Activated CD4-positive, alpha-beta T cell treated with anti-CD3 and anti-CD28 coated beads for 48 hours (primary cell): Measurements from ENCODE around the gene SLC25A25.
A peak's percentile ranks its signal among the peaks of the same experiment; 100 is the strongest.
"Not testable (repeated sequence)": the region's sequence is repeated elsewhere in the genome, so short reads cannot be mapped to it uniquely, and the experiment has no call there.

Source experiments
- DNase-seq: peaks from one replicate; pipeline ENCODE4 v3.0.0-alpha.2; 2020

Gene SLC25A25

DNA sequence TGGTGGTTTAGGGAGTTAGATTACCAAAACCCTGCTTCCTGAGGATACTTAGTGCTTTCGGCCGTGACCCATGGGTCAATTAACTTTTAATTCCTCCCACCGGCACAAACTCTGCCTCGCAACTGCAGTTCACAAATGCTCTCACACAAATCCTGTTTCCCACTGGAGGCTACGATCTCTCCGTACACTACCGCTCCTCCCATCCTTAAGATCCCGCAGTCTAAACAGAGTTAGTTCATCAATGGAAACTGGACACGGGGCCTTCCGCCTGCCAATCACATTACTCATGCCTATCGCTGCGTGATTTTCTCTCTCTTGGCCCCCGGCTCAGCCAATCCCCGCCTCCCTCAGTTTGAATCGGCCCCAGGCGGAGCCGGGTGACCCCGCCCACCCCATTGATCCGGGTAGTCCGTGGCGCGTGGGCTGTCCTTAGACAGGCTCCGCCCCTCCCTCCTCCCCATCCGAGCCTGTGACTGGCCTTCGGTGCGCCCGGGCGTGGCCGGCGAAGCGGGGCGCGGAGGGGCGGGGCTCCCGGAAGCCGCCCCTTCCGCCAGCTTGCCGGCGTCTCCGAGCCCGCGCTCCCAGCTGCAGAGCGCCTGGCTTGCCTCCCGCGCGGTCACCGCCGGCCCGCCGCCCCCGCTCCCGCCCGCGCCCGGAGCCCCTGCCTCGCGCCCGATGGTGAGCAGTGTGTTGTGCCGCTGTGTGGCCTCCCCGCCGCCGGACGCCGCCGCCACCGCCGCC is at the start of gene SLC25A25:
Gene SLC25A25 (plus strand): TSS at position 588 of the 741 bp plus-strand sequence. CDS start 88 bp downstream, at position 676.
- peak; percentile 100 for DNase-seq

DNA sequence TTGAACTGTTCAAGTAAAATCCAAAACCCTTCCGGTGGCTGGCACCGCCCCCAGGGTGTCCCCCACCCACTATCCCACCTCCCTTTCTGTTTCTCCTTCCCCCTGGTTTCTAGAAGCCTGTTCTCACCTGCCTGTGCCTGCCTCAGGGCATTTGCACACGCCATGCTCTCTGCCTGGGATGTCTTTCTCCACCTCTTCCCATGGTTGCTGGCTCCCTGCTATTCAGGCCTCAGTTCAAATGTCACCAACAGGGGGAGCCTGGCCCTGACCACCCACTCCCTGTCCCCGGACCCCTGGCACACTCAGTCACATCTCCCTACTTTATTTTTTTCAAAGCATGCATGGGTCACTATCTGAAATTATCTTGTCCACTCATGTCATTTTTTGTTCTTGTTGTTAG is 47.3 kb upstream of the SLC25A25 start:
- no peak for DNase-seq

- no peak for DNase-seq
These were observed 46.9 kb upstream of the SLC25A25 start for GRCh38 chr9:128021098-128021497.

DNA sequence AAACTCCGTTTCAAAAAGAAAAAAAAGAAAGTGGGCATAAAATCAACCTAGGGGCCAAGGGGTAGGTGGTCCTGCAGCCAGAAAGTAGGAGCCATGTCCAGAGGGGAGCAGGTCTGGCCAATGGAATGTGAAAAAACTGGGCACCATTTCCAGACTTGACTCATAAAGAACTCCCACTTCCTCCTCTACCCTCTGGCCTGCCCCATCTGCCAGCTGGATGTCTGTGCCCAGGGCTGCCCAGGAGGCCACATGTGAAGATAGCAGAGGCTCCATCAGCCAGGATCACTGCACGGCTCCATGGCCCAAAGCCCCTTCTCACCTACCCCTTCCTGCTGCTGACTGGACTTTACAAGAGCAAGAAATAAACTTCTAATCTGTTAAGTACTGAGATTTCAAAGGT is 45.1 kb upstream of the SLC25A25 start:
- DNase-seq: no peak

DNA sequence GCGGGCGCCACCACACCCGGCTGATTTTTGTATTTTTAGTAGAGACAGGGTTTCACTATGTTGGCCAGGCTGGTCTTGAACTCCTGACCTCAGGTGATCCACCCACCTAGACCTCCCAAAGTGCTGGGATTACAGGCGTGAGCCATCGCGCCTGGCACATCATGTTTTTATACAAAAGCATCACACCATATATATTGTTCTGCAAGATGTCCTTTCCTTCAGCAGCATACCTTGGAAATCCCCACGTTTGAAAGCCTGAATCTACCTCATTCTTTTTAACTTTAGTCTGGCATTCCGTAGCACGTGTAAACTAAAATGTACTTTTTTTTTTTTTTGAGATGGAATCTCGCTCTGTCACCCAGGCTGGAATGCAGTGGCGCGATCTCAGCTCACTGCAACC is 44.4 kb upstream of the SLC25A25 start:
- not testable (repeated sequence) for DNase-seq

GRCh38 chr9:128024761-128025308 is 43.2 kb upstream of the SLC25A25 start:
- DNase-seq: no peak

DNA sequence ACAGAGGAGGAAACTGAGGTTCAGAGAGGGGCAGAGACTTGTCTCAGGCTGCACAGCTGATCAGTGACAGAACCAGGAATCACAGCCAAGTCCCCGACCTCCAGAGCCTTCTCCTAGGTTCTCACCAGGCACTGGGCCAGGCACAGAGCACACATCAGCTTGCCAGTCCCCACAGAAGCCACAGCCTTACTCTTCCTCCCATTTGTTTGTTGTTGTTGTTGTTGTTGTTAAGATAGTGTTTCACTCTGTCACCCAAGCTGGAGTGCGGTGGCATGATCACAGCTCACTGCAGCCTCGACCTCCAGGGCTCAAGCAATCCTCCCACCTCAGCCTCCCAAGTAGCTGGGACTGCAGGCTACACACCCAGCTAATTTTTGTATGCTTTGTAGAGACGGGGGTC is 42.3 kb upstream of the SLC25A25 start:
- DNase-seq: no peak

DNA sequence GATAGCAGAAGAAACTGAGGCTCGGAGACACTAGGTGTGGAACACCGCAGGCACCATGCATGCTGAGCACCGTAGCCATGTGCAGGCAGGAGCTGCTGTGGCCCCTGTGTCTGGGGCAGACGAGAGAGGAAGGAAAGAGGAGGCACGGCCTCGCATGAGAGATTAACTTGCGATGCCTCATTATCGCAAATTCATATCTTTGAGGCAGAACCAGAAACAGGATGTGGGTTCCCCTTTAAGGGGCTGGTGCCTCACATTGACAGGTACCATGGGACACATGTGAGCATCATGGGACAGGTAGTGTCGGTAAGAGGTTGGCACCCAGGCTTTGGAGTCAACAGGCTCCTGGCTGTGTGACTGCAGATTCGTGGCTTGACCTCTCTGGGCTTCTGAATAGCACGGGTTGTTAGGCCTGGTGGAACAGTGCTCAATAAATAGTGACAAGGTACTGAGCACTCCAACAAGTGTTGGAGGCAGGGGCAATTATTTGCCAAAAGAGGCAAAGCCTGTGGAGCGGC is 41.7 kb upstream of the SLC25A25 start:
- peak; percentile 78 for DNase-seq

DNA sequence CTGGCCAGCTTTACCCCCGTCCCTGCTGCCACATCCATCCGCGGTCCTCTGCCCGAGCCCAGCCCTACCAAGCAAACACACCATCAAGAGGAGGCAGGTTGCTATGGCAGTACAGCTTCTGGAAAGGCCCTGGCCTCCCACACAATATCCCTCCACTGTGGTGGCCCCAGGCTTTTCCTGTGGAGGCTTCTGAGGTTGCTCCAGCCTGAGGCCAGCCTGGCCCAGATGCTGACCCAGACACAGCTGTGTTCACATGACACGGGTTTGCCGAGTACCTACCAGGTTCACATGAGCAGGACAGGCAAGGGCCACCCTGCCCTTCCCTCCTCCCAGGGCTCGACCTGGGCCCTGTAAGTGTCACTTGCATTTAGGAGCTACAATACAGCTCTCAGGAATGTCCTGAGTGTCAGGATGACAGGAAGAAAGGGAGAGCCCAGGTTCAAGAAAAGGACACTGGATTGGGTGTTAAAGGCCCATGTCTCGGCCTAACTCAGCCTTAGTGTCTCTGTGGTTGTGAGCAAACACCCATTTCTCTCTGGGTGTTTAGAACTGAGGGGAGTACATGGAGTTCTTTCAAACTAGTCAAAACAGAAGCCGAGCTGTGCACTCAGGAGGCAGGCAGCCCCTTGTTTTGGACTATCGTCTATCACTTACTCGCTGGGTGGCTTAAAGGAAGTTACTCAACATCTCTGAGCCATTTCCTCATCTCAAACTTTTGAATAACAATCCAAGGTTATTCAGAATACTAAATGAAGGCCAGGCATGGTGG is 41.1 kb upstream of the SLC25A25 start:
- DNase-seq: peak; percentile 74

GRCh38 chr9:128027705-128028104 is 40.3 kb upstream of the SLC25A25 start:
- no peak for DNase-seq

GRCh38 chr9:128033609-128034008 is 34.4 kb upstream of the SLC25A25 start:
- DNase-seq: no peak

DNA sequence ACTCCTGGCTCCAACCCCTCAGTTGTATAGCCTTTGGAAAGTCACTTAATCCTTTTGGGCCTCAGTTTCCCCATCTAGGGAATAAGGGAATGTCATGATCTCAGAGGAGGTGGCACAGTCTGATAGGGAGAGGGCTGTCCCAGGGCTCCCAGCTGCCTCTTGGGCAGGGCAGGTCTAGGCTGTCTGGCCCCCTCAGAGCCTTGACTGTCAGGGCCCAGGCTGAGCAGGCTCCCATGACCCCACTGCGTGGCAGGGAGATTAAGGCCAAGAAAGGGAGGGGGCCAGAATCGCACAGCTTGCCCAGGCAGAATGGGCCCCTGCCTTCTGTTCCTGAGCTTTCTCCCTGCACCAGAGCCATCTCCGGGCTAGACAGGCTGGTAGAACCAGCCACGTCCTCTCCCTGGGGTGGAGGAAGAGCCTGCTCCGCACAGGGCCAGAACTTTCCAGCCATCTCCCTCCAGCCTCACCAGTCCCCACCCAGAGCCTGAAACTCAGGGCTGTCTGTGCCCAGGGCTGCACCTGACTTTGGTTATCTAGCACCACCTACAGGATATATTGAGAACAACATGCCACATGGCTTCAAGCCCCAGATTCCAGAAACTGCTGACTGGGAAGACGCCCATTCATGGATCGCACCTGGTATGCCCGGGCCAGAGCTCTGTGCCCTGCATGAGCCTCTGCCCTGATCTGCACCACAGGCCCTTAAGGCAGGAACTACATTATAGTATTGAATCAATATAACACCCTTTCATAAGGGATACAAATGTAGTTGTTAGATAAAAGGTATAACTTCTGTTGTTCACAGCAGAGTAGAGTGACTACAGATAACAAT is 33.0 kb upstream of the SLC25A25 start:
- peak; percentile 74 for DNase-seq

DNA sequence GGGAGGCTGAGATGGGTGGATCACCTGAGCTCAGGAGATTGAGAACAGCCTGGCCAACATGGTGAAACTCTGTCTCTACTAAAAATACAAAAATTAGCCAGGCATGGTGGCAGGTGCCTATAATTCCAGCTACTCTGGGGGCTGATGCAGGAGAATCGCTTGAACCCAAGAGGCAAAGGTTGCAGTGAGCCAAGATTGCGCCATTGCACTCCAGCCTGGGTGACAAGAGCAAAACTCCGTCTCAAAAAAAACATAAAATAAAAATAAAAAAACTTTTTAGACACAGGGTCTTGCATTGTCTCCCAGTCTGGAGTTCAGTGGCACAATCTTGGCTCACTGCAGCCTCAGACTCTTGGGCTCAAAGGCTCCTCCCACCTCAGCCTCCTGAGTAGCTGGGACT is 31.5 kb upstream of the SLC25A25 start:
- DNase-seq: not testable (repeated sequence)

GRCh38 chr9:128040783-128041182 is 27.2 kb upstream of the SLC25A25 start:
- DNase-seq: not testable (repeated sequence)

GRCh38 chr9:128042043-128042442 is 26.0 kb upstream of the SLC25A25 start:
- DNase-seq: no peak

DNA sequence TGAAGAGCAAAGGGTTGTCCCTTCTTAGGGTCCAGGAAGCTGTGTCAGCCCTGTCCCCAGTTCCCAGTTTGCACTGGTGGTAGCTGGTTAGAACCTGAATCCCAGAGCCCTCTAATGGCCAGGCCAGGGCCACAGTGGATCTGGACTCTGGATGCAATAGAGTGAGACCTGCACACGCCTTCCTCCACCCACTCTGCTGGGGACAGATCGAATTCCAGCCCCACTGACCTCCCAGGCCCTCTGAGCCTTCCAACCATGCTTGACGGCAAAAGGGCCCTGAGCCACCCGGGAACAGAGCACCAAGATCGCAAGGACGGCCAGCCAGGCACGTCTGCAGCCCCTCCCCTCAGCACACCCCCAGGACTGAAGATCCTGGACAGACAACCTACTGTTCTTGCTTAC is 24.6 kb upstream of the SLC25A25 start:
- DNase-seq: no peak

GRCh38 chr9:128045409-128045808 is 22.6 kb upstream of the SLC25A25 start:
- not testable (repeated sequence) for DNase-seq

DNA sequence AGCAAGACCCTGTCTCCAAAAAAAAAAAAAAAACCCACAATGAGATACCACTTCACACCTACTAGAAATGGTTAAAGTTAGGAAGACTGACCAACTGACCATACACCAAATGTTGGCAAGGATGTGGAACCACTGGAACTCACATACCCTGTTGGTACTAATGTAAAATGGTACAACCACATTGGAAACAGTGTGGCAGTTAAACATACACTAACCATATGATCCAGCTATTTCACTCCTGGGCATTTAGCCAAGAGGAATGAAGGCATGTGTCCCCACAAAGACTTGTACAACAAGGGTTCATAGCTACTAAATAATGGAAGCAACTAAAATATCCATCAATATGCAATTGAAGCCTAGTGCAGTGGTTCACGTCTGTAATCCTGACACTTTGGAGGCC is 22.2 kb upstream of the SLC25A25 start:
- DNase-seq: no peak

- DNase-seq: no peak
These were observed 20.8 kb upstream of the SLC25A25 start for GRCh38 chr9:128047231-128047630.

- no peak for DNase-seq
These were observed 19.4 kb upstream of the SLC25A25 start for GRCh38 chr9:128048663-128049062.

- DNase-seq: no peak
These were observed 18.2 kb upstream of the SLC25A25 start for GRCh38 chr9:128049843-128050242.

- no peak for DNase-seq
These were observed 15.9 kb upstream of the SLC25A25 start for GRCh38 chr9:128051932-128052709.
